ENCODE measurements around the gene SP1.

DNA sequence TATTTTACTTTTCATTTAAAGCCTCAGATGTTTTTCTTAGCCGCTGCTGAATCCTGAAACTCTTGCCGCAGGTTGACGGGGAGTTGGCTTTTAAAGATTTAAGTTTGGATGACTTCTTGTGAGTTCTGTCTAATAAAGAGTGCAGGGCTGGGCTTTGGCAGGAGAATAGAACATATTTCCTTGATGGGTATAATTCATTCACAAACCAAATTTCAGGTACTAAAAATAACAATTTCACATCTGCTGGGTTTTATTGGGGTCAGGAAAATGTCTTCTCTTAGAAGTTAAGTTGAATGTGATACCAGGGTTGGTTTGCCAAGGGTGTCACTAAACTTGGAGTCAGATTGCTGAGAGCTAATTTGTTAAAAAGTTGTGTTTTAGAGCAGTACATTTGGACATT, 9.7 kb downstream of the SP1 start:
- TF ChIP-seq EZH2 (IDR thresholded peaks at IDR 0.05; ENCODE audit: borderline replicate concordance, low read depth, low read length, poor library complexity, severe bottlenecking) (no peak), CTCF (conservative IDR thresholded peaks at IDR 0.05; ENCODE audit: low read depth, low read length) (no peak)

Measured in A673 (cell line).